Neuronal stem cell (in vitro differentiated cells): ENCODE data around the gene WDR86.
A peak's percentile ranks its signal among the peaks of the same experiment; 100 is the strongest.

ENCODE experiments used
- DNase-seq: peaks from one replicate; pipeline ENCODE4 v3.0.0-alpha.2; 2013; ENCODE audit warnings: low spot score
- H2AFZ ChIP-seq: one replicate; pipeline ENCODE4 v1.6.1; 2013; ENCODE audit warnings: mild to moderate bottlenecking, low read length, inconsistent platforms
- H2AK5ac ChIP-seq: 2 replicates; pipeline ENCODE4 v1.6.1; 2013; ENCODE audit warnings: low read depth, mild to moderate bottlenecking, inconsistent platforms, low read length, moderate library complexity, mixed read lengths
- H2BK120ac ChIP-seq: 2 replicates; pipeline ENCODE4 v1.6.1; 2013; ENCODE audit warnings: low read depth, mild to moderate bottlenecking, inconsistent platforms, low read length, moderate library complexity, mixed read lengths
- H2BK12ac ChIP-seq: one replicate; pipeline ENCODE4 v1.6.1; 2013; ENCODE audit warnings: low read length, inconsistent platforms
- H2BK15ac ChIP-seq: 2 replicates; pipeline ENCODE4 v1.6.1; 2013; ENCODE audit warnings: mild to moderate bottlenecking, low read length, inconsistent platforms, mixed read lengths
- H2BK5ac ChIP-seq: one replicate; pipeline ENCODE4 v1.6.1; 2013; ENCODE audit warnings: inconsistent platforms, mild to moderate bottlenecking, low read length, moderate library complexity
- H3K14ac ChIP-seq: one replicate; pipeline ENCODE4 v1.6.1; 2013; ENCODE audit warnings: low read length, inconsistent platforms
- H3K18ac ChIP-seq: 2 replicates; pipeline ENCODE4 v1.6.1; 2013; ENCODE audit warnings: low read length, inconsistent platforms
- H3K23ac ChIP-seq: 2 replicates; pipeline ENCODE4 v1.6.1; 2013; ENCODE audit warnings: low read depth, mild to moderate bottlenecking, mixed read lengths, low read length, inconsistent platforms; ENCODE audit not compliant: poor library complexity
- H3K27ac ChIP-seq: replicated peaks from 3 replicates; pipeline ENCODE4 v1.5.1; 2013; ENCODE audit warnings: low read length, inconsistent platforms
- H3K27me3 ChIP-seq, 3 experiments: 2 replicates each; pipeline ENCODE4 v1.6.1; 2013; ENCODE audit warnings: low read length in 3 of 3, mild to moderate bottlenecking in 2 of 3, inconsistent platforms in 1 of 3, low read depth in 1 of 3, mixed read lengths in 1 of 3, moderate library complexity in 1 of 3; ENCODE audit not compliant: control insufficient read depth in 3 of 3, insufficient read depth in 3 of 3
- H3K36me3 ChIP-seq, 2 donors: replicated peaks in 1 of 2; 2 replicates each; pipeline ENCODE4 v1.6.1; 2013; ENCODE audit warnings: low read length in 2 of 2; ENCODE audit not compliant: control insufficient read depth in 2 of 2, insufficient read depth in 2 of 2
- H3K4ac ChIP-seq: 2 replicates; pipeline ENCODE4 v1.6.1; 2013; ENCODE audit warnings: inconsistent platforms, mild to moderate bottlenecking, low read length, moderate library complexity
- H3K4me1 ChIP-seq, 2 donors: 1 replicate in 1 of 2; 2 replicates in 1 of 2; pipeline ENCODE4 v1.6.1; 2013; ENCODE audit warnings: low read length in 2 of 2, low read depth in 1 of 2; ENCODE audit not compliant: control insufficient read depth in 2 of 2, insufficient read depth in 1 of 2
- H3K4me2 ChIP-seq: one replicate; pipeline ENCODE4 v1.6.1; 2013; ENCODE audit warnings: mild to moderate bottlenecking, low read length, inconsistent platforms; ENCODE audit not compliant: insufficient read depth, poor library complexity, severe bottlenecking
- H3K4me3 ChIP-seq, 2 donors: 2 replicates each; pipeline ENCODE4 v1.5.1; 2013; ENCODE audit warnings: low read length in 2 of 2, mild to moderate bottlenecking in 2 of 2, inconsistent platforms in 1 of 2, moderate library complexity in 1 of 2
- H3K79me1 ChIP-seq: one replicate; pipeline ENCODE4 v1.6.1; 2013; ENCODE audit warnings: low read depth, mild to moderate bottlenecking, inconsistent platforms, low read length, moderate library complexity
- H3K9ac ChIP-seq: one replicate; pipeline ENCODE4 v1.6.1; 2013; ENCODE audit warnings: mild to moderate bottlenecking, low read depth, low read length, inconsistent platforms; ENCODE audit not compliant: poor library complexity
- H3K9me3 ChIP-seq, 2 donors: replicated peaks in 1 of 2; 2 replicates each; pipeline versions ENCODE3 to v1.6.1; 2013; ENCODE audit warnings: low read length in 2 of 2, mild to moderate bottlenecking in 2 of 2, inconsistent platforms in 1 of 2, low read depth in 1 of 2, mixed read lengths in 1 of 2, moderate library complexity in 1 of 2; ENCODE audit not compliant: control insufficient read depth in 2 of 2, insufficient read depth in 1 of 2
- H4K8ac ChIP-seq: one replicate; pipeline ENCODE4 v1.6.1; 2013; ENCODE audit warnings: low read depth, mild to moderate bottlenecking, inconsistent platforms, low read length, moderate library complexity
- H4K91ac ChIP-seq: one replicate; pipeline ENCODE4 v1.6.1; 2013; ENCODE audit warnings: low read length, low read depth, mild to moderate bottlenecking, inconsistent platforms; ENCODE audit not compliant: poor library complexity
- WGBS, 2 donors: extraction: QIAGEN DNeasy Blood & Tissue Kit; methylation state at CpG; one replicate each; pipeline ENCODE4 v1.1.7; 2013; ENCODE audit warnings: missing lambda C conversion rate in 2 of 2, mixed read lengths in 1 of 2; ENCODE audit not compliant: insufficient read length in 2 of 2, insufficient replicate concordance in 1 of 2; ENCODE audit errors: extremely low coverage in 2 of 2; 5-methylcytosine and 5-hydroxymethylcytosine counted together

The WDR86 gene

GRCh38 chr7:151411551-151411950 is 1.7 kb upstream of the WDR86 start:
- no peak overlapping the region for H3K27ac ChIP-seq
- no peak for DNase-seq
- H3K9me3 ChIP-seq: peaks cover 2% of the 10 kb centered on the region in 2 donors
- no peak overlapping the region for H3K4me3 ChIP-seq
- H2BK12ac ChIP-seq: no peak overlapping the region
- no peak overlapping the region for H3K9ac ChIP-seq
- no peak overlapping the region for H4K8ac ChIP-seq
- peaks cover 0 to 12% of the 10 kb centered on the region in 2 donors for H3K36me3 ChIP-seq
- no peak overlapping the region for H3K4me2 ChIP-seq
- H2AFZ ChIP-seq: no peak overlapping the region
- no peak overlapping the region for H3K4ac ChIP-seq
- no peak overlapping the region for H3K23ac ChIP-seq
- no peak overlapping the region for H2BK120ac ChIP-seq
- no peak overlapping the region for H2AK5ac ChIP-seq
- WGBS, 2 donors: no CpG with 5 or more reads among the region's 6 CpGs
- H4K91ac ChIP-seq: no peak overlapping the region
- H3K79me1 ChIP-seq: peaks cover 7% of the 10 kb centered on the region
- no peak overlapping the region for H3K18ac ChIP-seq
- H2BK5ac ChIP-seq: peak overlapping the region; percentile 26
- peaks cover 11 to 18% of the 10 kb centered on the region in 2 donors for H3K4me1 ChIP-seq
- no peak overlapping the region for H3K14ac ChIP-seq
- peaks cover 0 to 8% (median 5%) of the 10 kb centered on the region in 3 experiments for H3K27me3 ChIP-seq
- peak overlapping the region; percentile 32 for H2BK15ac ChIP-seq

GRCh38 chr7:151410405-151411390 is 860 bp upstream of the WDR86 start:
- H2AFZ ChIP-seq: peak overlapping the region; percentile 99
- H4K8ac ChIP-seq: no peak overlapping the region
- peak overlapping the region; percentile 94 for H3K9ac ChIP-seq
- H3K27ac ChIP-seq: no peak overlapping the region
- H4K91ac ChIP-seq: no peak overlapping the region
- peaks cover 0 to 18% of the 10 kb centered on the region in 2 donors for H3K36me3 ChIP-seq
- H3K4me3 ChIP-seq: peak overlapping the region; percentile 91 to 96
- H3K23ac ChIP-seq: peak overlapping the region; percentile 96
- peak overlapping the region; percentile 99 for H3K18ac ChIP-seq
- H3K14ac ChIP-seq: peak overlapping the region; percentile 94
- H3K9me3 ChIP-seq: peaks cover 2% of the 10 kb centered on the region in 2 donors
- H3K27me3 ChIP-seq: peaks cover 0 to 5% (median 5%) of the 10 kb centered on the region in 3 experiments
- H2BK120ac ChIP-seq: peak overlapping the region; percentile 81
- peak overlapping the region; percentile 22 for H2BK12ac ChIP-seq
- H2BK15ac ChIP-seq: peak overlapping the region; percentile 99
- H2BK5ac ChIP-seq: peak overlapping the region; percentile 94
- peaks cover 8 to 16% of the 10 kb centered on the region in 2 donors for H3K4me1 ChIP-seq
- WGBS, 2 donors: no CpG with 5 or more reads among the region's 55 CpGs
- peaks cover 7% of the 10 kb centered on the region for H3K79me1 ChIP-seq
- H3K4me2 ChIP-seq: peak overlapping the region; percentile 80
- DNase-seq: peak; percentile 51
- H2AK5ac ChIP-seq: peak overlapping the region; percentile 96
- peak overlapping the region; percentile 84 for H3K4ac ChIP-seq

GRCh38 chr7:151408839-151409666 is 785 bp downstream of the WDR86 start:
- Histone ChIP-seq H3K27ac (no peak overlapping the region), H3K18ac (peak overlapping the region; percentile 99), H2BK15ac (peak overlapping the region; percentile 99), H3K9ac (peak overlapping the region; percentile 96), H2AK5ac (peak overlapping the region; percentile 96), H4K8ac (no peak overlapping the region), H3K79me1 (peaks cover 7% of the 10 kb centered on the region), H3K27me3 (peaks cover 0 to 5% (median 5%) of the 10 kb centered on the region in 3 experiments), H2BK5ac (peak overlapping the region; percentile 94), H2BK120ac (peak overlapping the region; percentile 91), H3K4me1 (peaks cover 9 to 16% of the 10 kb centered on the region in 2 donors), H2AFZ (peak overlapping the region; percentile 99), H3K4me3 (peak overlapping the region; percentile 91 to 96), H3K9me3 (peaks cover 0 to 2% of the 10 kb centered on the region in 2 donors), H3K4me2 (peak overlapping the region; percentile 80), H2BK12ac (peak overlapping the region; percentile 30), H3K23ac (peak overlapping the region; percentile 96), H4K91ac (no peak overlapping the region), H3K4ac (no peak overlapping the region), H3K36me3 (peaks cover 3 to 19% of the 10 kb centered on the region in 2 donors), H3K14ac (peak overlapping the region; percentile 75)
- no peak for DNase-seq
- WGBS, 2 donors: no CpG with 5 or more reads among the region's 61 CpGs
